Fibroblast of pulmonary artery (primary cell): ENCODE results near the gene GNB1L.
"Not testable (repeated sequence)": the region's sequence is repeated elsewhere in the genome, so short reads cannot be mapped to it uniquely, and the experiment has no call there.

Experiments used
- DNase-seq: peaks from one replicate; pipeline ENCODE4 v3.0.0-alpha.2; 2010; ENCODE audit warnings: low read depth
- H3K4me3 ChIP-seq: replicated peaks from 2 replicates; pipeline ENCODE4 v1.5.1; 2011; ENCODE audit warnings: low read depth, mild to moderate bottlenecking, control low read depth, low read length, moderate library complexity
- CTCF ChIP-seq: IDR thresholded peaks from 2 replicates; pipeline ENCODE4 v1.5.1; 2011; ENCODE audit warnings: mild to moderate bottlenecking, control low read depth, low read length, inconsistent platforms; ENCODE audit errors: missing control alignments

The GNB1L gene

GRCh38 chr22:19798003-19798665 lies 56.5 kb downstream of the GNB1L start:
- no peak overlapping the region for H3K4me3 ChIP-seq
- no peak for TF ChIP-seq CTCF
- DNase-seq = no peak

GRCh38 chr22:19797086-19798002 lies 57.3 kb downstream of the GNB1L start:
- DNase-seq = no peak
- no peak for TF ChIP-seq CTCF
- no peak overlapping the region for H3K4me3 ChIP-seq

- TF ChIP-seq CTCF = no peak
- no peak overlapping the region for H3K4me3 ChIP-seq
- DNase-seq = no peak
Measured at GRCh38 chr22:19796160-19796559, 58.5 kb downstream of the GNB1L start.

- no peak for DNase-seq
- no peak for TF ChIP-seq CTCF
- no peak overlapping the region for H3K4me3 ChIP-seq
Measured at GRCh38 chr22:19795617-19796008, 59.1 kb downstream of the GNB1L start.

GRCh38 chr22:19793661-19794310 lies 60.9 kb downstream of the GNB1L start:
- no peak overlapping the region for H3K4me3 ChIP-seq
- no peak for TF ChIP-seq CTCF
- no peak for DNase-seq

GRCh38 chr22:19793161-19793560 lies 61.5 kb downstream of the GNB1L start:
- no peak overlapping the region for H3K4me3 ChIP-seq

GRCh38 chr22:19792383-19792896 lies 62.2 kb downstream of the GNB1L start:
- DNase-seq, H3K4me3 ChIP-seq: not testable (repeated sequence)

More at GRCh38 chr22:19793161-19793560, 61.5 kb downstream of the GNB1L start:
- no peak for DNase-seq
- TF ChIP-seq CTCF = no peak
